GM18858 (cell line): ENCODE measurements around the gene RASGEF1C.
"Not testable (repeated sequence)": the region's sequence is repeated elsewhere in the genome, so short reads cannot be mapped to it uniquely, and the experiment has no call there.

ENCODE experiments used
- ATAC-seq: cut with Tn5 transposase; IDR thresholded peaks from one replicate; pipeline ENCODE4 v1.9.1; 2021; ENCODE audit not compliant: unreplicated experiment

RASGEF1C gene

DNA sequence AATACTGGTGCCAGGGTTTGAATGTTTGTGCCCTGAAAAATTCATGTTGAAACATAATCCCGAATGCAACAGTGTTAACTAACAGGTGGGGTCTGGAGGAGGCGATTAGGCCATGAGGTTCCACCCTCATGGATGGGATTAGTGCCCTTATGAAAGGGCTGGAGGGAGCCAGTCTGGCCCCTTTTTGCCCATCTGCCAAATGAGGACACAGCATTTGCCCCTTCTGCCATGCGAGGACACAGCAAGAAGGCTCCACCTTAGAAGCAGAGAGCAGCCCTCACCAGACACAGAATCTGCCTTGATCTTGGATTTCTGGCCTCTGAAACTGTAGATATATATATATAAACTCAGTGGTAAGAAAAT, 104.9 kb downstream of the RASGEF1C start:
- no peak for ATAC-seq

DNA sequence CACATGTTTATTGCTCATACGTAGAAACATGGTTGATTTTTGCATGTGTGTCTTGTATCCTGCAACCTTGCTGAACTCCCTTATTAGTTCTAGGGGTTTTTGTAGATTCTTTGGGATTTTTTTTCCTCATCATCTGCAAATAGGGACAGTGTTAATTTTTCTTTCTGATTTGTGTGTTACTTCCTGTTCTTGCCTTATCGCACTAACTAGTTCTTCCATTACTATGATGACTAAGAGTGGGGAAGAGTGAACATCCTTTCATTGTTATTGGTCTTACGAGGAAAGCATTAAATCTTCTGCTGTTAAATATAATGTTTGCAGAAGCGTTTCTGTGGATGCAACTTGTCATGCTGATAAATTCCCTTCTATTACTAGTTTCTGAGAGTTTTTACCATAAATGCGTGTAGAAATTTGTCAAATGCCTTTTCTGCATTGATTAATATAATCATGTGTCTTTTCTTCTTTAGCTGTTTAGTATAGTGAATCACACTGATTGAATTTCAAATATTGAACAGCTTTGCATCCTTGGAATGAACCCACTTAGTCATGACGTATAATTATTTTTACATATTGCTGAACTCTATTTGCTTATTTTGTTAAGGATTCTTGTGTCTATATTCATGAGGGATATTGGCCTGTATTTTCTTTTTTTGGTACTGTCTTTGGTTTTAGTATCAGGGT, 105.4 kb downstream of the RASGEF1C start:
- no peak for ATAC-seq

DNA sequence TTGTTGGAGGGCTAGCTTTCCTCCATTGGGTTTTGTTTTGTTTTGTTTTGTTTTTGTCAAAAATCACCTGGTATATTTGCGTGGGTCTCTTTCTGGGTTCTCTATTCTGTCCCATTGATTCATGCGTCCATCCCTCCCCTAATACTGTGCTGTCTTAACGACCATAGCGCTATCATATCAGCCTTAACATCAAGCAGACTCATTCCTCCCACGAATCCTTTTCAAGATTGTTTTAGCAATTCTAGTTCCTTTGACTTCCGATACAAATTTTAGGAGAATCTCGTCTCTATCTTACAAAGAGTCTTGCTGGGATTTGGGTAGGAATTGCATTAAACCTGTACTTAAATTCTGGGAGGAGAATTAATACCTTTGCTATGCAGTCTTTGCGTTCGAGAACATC, 106.4 kb downstream of the RASGEF1C start:
- no peak for ATAC-seq

DNA sequence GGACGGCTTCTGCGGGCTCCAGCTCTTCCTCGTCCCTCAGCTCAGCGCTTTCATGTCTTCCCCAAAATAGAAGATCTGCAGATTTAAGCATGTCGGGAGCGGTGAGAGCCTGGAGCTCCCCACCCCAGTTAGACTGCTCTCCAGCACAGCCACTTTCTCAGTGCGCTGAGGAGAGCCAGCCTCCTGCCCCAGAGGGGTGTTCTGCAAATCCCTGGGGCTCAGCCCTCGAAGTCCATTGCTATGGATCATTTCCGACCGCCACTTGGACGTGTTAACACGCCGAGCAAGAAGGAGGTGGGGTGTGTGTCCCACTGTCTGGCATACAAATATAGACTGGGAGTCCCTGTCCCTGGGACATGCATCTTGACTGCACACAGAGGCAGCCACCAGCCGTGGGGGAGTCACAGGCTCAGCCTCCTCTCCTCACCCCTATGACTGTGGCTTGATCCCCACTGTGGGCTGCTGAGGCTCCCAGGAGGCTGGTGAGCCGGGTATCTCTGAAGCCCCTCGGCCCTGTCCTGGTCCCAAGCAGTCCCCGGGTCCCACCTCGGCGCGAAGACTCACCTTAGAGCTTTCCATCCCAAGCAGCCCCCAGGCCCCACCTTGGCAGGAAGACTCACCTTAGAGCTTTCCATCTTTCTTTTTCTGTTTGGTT, 107.4 kb downstream of the RASGEF1C start:
- ATAC-seq = no peak

DNA sequence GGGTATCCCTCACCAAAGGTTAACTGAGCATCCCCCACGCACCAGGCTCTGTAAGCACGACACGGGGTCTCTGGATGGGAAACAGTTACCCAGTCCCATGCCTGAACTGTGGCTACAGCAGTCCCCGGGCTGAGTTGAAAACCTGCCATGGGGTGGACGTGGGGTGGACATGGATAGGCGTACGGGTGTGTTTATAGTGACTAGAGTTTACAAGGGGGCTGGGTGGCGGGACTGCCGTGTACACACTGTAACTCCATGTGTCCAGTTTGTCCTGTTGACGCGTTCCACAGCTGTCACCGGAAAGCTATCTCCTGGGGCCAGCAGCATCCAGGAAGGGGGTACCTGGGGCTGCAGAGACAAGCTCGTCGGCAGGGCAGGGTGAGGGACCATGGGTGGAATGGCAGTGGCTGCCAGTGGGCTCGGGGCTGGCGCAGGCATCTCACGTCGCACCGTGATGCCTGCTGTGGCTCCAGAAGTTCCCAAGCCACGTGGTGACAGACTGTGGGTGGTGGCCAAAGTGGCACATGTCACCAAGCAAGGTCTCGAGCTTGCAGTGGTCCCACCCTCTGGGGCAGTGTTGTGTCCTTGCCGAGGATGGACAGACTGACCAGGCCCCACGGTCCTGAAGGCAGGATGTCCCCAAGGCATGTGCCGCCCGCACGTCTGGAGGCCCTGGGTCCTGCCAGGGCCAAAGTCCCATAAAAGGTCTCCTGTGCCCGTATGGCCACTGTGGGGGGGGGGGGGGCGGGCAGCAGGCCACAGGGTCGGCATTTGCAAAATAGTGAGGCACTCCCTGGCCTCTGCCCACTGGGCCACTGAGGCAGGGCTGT, 108.2 kb downstream of the RASGEF1C start:
- ATAC-seq = no peak

DNA sequence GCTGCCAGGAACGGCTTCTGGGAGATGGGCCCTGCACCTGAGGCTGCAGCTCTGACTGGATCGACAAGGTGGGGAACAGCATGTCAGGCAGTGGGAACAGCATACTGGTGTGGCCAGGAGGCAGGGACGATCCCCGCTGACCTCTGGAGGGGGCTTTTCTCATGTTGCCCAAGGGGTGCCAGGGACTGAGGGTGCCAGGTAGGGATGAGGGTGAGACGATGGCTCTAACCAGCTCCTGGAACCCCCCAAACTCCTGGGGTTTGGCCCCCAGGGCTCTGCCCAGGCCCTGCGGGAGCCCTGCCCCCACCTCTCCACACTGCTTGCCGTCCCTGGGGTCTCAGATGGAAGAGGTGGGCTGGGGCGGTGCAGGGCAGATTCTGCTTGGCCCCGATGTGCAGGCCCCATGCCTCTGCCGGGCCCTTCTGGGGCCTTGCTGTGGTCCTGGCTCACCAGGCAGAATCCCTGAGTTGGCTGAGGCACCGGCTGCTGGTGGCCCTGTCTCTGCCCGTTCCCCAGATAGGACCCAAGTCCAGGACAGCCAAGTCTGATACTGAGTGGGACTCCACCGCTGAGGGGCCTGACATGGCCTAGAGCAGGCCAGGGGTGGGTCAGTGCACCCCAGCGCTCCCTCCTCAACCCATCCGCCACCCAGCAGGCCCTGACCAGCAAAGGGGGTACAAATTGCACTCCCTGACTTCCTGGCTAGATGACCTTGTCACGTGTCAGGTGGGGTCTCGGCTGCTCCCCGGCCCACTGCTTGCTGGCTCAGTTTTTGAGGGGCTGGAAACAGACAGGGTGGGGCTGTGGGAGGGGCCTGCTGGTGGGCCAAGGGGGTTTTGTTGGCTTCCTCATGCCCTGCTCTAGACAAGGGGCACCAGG, 109.0 kb downstream of the RASGEF1C start:
- no peak for ATAC-seq

DNA sequence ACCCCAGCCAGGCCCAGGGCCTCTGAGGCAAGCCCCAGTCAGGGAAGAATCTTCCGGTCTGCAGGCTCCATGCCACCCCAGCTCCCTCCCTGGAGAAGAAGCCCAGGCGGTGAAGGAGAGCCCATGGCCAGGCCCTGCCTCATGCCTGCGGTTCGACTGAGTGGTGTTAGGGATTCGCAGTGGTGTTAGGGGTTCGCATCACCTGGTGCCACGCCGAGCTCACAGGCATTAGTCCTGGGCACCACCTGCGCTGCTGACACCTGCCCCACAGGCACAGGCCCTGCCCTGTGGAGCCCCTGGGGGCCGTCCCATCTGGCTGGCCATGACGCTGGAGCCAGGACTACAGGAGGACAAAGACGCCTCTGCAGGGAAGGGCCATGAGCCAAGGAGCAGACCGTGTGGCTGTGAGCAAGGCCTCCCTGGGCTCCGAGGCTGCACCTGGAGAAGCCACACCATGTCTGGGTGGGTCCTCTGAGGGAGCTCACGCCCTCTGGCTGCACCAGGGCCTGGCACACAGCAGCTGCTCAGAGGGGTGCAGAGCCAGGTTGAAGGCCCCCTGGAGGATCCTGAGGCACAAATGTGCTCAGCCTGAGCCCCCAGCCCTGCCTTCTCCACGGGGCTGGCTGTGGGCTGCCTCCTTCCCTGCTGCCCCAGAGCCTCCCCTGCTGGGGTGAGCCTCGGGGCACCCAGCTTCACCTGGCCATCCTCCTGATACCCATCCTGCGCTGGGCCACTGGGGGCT, 109.8 kb downstream of the RASGEF1C start:
- ATAC-seq = no peak

DNA sequence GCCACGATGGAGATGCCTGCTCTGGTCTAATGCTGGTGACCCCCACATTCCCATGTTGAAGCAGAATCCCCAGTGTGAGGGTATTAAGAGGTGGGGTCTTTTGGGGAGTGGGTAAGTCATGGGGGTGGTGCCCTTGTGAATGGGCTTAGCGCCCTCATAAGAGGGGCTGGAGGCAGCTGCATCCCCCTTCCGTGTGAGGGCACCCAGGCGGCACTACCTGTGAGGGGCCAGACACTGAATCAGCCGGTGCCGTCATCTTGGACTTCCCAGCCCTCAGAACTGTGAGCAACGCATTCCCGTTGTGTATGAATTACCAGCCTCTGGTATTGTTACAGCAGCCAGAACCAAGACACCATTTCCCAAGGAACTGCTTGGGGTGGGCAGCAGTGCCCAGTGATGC, 110.5 kb downstream of the RASGEF1C start:
- no peak for ATAC-seq

DNA sequence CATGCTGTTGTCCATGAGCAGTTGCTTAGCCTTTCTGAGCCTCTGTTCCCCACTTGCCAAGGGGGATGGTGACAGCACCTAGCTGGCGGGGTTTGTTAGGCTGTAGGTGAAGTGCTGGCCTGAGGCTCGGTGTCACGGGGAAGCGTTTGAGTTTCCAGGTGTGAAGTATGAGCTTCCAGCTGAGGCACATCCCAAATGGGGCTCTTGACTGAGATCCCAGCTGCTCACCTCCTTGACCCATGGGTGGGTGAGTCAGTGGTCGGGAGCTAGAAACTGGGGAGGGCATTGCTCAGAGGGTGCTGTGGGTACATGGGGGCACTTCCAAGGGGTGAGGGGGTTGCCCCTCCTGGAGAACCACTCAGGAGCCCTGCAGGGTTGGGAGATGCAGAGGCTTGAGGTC, 111.1 kb downstream of the RASGEF1C start:
- no peak for ATAC-seq

DNA sequence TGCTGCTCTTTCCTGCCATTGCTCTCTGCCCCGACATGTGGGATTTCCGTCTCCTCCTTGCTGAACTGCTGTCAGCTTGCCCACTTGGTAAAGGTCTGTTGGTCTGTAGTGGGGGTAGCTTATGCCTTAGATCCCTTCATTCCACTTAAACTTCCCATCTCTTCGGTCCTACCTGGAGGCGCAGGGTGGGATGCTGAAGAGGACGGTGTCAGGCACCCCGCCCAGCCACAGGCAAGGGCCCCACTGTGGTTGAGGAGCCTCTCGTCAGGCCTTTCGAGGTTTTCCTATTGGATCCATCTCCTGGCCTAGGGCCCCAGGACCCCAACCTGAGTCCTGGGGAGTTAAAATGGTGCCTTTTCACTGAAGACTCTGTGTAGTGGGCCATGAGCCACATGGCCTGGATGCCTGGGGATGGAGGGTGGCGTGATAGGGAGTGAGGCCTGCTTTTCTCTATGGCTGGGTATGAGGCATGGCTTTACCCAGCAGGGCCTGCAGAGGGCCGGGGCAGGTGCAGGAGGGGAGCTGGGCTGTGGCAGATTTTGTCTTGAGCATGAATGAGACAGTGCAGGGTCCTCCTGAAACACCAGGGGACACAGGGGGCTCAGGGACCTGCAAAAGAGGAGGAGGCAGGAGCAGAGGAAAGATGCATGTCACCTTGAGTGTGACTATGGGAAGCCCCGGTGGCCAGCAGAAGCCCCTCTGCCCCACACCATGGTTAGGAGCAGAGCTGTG, 111.7 kb downstream of the RASGEF1C start:
- no peak for ATAC-seq

DNA sequence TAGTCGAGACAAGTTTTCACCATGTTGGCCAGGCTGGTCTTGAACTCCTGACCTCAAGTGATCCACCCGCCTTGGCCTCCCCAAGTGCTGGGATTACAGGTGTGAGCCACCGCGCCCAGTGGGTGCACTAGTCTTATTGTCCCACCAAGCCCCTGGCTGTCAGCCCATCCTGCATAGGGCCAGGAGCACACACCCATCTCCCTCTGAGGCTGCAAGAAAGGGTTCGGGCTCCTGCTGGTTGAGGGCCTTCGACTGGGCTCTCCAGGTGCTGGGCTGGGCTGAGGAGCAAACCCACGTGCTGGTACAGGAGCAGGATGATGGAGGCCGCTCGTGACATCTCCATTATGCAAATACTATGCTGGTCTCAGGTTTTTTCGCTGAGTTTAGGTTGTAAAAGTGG, 112.4 kb downstream of the RASGEF1C start:
- no peak for ATAC-seq

DNA sequence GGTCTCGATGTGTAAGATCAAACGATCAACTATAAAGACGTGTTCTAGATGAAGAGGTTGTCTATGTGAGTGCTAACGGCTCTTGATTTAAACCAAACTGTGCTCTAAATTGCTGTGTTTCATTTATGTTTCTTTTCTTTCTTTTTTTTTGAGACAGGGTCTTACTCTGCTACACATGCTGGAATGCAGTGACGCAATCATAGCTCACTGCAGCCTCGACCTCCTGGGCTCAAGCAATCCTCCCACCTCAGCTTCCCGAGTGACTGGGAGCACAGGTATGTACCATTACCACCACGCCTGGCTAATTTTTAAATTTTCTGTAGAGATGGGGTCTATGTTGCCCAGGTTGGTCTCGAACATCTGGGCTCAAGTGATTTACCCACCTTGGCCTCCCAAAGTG, 113.5 kb downstream of the RASGEF1C start:
- ATAC-seq = no peak

DNA sequence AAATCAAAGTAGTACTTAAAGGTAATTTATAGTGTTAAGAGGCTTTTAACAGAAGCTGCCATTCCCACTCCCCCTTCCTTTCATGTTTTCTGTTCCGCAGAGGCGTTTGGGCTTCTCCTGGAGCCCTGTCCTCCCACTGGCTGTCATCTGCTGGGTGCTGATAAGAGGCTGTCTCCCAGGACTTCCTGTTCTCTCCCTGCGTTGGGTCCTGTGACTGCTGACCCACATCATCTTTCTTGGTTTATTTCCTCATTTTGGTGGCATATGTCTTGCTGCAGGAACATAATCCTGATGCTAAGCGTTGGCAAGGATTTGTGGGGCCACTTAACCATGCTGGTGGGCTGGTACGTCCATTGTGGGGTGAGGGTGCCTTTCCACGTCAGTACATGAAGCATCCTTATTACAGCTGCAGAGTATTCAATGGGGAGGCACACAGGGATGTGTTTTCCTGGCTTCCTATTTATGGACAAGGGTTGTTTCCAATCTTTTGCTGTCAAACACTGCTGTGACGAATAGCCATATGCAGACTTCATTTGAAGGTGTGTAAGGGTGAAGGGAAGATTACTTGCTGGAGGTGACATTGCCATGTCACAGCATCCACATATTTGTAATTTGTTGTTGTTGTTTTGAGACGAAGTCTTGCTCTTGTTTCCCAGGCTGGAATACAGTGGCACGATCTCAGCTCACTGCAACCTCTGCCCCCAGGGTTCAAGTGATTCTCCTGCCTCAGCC, 115.2 kb downstream of the RASGEF1C start:
- ATAC-seq = no peak

DNA sequence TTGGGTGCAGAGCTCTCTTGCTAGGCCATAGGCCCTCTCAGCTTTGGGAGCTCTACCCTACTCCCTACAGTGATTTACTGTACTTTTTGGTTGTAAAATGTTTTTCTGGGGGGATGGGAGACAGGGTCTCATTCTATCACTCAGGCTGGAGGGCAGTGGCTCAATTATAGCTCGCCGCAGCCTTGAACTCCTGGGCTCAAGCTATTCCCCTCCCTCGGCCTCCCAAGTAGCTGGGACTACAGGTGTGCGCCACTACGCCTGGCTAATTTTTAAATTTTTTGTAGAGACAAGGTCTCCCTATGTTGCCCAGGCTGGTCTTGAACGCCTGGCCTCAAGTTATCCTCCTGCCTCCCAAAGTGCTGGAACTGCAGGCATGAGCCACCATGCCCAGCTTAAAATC, 115.8 kb downstream of the RASGEF1C start:
- no peak for ATAC-seq

DNA sequence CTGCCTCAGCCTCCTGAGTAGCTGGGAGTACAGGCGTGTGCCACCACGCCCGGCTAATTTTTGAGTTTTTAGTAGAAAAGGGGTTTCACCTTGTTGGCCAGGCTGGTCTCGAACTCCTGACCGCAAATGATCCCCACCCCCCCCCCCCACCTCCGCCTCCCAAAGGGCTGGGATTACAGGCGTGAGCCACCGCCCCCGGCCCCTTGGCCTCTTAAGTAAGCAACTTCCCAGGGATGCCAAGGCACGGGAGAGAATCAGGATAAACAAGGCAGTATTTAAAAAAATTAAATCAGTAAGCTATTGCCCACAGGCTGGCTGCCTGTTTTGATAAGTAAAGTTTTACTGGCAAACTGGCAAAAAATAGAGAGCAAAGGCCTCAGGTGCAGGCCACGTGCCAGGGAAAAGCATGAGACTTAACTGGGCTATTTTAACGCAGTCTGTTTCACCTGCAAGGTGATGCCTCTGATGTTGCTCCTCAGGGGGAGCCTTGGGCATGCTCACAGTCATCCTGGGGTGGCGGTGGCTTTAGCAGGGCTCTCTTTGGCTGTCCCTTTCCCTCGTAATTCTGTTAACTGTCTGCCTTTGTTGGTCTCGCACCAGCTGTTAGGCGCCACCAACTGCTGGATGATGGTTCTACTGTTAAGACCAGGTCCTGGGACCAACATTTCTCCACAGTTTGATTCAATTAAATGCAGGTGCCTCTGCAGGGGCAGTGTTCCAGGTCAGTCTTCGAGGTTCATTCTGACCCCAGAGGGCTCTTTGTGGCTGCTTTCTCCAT, 118.1 kb downstream of the RASGEF1C start:
- ATAC-seq = no peak

DNA sequence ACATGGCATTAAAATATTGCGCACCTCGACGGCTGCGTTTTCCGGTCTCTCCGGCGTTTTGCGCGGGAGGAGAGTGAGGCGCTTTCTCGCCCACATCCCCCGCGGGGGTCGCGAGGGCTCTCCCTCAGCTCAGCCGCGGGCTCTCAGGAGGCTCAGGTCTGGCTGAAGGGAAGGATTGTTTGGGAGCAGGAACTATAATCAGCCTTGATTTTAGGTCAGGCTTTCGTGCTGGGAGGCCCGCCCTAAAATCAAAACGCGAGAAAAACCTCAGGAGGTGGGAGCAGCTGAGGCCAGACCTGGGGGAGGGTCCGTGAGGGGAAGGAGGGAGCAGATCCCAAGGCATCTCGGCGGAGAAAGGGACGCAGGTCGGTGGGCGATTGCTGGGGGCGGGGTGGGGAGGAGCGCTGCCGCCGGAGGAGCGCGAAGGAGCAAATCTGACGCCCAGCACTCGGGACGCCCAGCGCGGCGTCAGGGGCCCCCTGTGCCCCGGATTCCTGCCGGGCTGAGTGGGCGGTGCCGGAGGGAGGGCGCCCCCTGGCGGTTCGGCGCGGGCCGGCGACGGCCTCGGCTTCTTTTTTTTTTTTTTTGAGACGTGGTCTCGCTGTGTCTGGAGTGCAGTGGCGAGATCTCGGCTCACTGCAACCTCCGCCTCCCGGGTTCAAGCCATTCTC, 118.8 kb downstream of the RASGEF1C start:
- no peak for ATAC-seq

DNA sequence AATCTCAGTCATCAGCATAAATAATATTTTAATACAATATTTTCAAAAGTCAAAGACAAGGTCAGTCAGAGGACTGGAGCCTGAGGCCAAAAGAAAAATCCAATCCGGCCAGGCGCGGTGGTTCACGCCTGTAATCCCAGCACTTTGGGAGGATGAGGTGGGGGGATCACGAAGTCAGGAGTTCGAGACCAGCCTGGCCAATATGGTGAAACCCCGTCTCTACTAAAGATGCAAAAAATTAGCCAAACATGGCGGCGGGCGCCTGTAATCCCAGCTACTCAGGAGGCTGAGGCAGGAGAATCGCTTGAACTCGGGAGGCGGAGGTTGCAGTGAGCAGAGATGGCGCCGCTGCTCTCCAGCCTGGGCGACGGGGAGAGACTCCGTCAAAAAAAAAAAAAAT, 119.4 kb downstream of the RASGEF1C start:
- ATAC-seq = not testable (repeated sequence)

DNA sequence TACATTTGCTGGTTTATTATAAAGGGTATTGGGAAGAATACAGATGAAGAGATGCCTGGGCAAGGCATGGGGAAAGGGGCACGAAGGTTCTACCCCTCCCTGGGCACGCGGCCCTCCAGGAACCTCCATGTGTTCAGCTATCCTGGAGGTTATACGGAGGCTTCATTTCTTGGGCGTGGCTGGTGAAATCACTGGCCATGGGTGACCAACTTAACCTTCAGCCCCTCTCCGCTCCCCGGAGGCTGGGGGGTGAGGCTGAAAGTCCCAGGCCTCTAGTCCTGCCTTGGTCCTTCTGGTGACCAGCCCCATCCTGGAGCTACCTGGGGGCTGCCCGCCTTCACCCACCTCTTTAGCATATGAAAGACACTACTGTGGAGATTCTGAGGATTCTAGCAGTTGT, 120.5 kb downstream of the RASGEF1C start:
- no peak for ATAC-seq
